Activated effector memory CD4-positive, alpha-beta T cell treated with Interleukin-2 at 50 U/mL for 16 hours (primary cell): Measurements from ENCODE around the gene KCNG2.

Experiments
- DNase-seq: peaks from one replicate; pipeline ENCODE4 v3.0.0-alpha.2; 2020

The KCNG2 gene

DNA sequence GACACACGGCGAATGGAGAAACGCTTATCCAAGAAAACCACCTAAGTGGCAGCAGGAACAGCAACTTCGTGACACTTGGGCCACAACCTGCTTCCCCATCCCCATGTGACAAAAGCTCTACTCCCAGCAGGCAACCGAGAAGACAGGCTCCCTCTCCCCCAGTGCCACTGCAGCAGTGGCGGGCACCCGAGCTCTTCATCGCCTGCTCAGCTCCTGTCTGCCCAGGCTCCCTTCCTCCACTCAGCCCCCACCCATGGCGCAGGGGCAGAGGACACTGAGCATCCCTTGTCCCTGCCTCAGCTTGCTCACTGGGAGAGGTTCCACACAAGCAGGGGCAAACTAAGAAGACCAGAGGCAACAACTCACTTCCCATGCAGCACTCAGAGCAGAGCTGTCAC is 130.8 kb downstream of the KCNG2 start:
- DNase-seq: no peak

DNA sequence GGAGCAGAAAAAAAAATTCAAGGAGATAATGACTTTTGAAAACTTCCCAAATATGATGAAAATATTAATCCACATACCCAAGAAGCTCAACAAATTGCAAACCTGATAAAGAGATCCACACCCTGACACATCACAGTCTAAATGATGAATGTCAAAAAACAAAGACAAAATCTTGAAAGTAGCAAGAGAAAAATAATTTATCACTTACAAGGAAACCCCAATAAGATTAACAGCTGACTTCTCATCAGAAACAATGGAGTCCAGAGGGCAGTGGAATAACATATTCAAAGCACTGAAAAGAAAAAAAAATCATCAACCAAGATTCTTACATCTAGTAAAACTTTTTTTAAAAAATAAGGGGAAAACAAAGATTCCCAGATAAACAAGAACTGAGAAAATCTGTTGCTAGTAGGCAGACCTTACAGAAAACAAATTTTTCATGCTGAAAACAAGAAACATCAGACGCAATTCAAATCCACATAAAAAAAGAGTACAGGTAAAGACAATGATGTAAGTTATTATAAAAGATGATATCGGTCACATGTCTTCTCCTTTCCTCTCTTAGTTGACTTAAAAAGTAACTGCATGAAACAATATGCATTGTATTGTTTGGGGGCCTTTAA is 132.4 kb downstream of the KCNG2 start:
- DNase-seq: no peak

DNA sequence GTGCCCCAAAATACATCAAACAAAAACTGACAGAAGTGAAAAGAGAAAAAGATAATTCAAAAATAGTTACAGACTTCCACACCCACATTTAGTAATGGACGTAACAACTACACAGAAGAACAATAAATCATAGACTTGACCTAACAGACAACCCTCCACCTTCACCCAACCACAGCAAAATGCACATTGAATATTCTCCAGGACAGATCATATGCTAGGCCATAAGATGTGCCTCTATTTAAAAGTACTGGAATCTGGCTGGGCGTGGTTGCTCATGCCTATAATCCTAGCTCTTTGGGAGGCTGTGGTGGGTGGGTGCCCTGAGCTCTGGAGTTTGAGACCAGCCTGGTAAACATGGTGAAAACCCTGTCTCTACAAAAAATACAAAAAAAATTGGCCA is 133.7 kb downstream of the KCNG2 start:
- no peak for DNase-seq

DNA sequence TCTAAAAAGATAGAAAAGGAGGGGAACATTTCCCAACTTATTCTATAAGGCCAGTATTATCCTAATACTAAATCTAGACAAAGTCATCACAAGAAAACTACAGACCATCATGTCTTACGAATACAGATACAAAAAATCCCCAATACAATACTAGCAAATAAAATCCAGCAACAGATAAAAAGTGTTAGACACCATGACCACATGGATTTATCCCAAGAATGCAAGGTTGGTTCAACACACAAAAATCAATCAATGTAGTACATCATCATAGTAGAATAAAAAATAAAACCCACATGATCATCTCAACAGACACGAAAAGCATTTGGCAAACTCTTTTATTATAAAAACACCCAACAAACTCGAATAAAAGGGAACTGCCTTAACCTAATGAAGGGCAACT is 135.2 kb downstream of the KCNG2 start:
- no peak for DNase-seq

DNA sequence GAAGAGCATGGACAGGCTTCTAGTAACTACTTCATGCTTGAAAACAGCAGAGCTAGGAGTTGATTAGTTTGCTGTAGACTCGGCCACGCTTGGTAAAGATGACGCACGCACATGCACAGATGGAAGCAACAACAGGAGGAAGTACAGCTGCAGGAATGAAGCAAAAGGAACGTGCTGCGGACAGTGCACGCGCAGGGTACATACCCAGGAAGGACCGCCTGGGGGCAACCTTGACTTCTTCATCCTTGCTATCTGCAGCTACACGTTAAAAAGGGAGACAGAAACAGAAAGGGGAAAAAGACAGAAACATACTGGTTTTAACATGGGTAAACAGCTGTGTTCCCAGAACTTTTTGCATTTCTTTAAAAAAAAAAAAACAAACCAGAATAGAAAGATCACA is 136.0 kb downstream of the KCNG2 start:
- no peak for DNase-seq

DNA sequence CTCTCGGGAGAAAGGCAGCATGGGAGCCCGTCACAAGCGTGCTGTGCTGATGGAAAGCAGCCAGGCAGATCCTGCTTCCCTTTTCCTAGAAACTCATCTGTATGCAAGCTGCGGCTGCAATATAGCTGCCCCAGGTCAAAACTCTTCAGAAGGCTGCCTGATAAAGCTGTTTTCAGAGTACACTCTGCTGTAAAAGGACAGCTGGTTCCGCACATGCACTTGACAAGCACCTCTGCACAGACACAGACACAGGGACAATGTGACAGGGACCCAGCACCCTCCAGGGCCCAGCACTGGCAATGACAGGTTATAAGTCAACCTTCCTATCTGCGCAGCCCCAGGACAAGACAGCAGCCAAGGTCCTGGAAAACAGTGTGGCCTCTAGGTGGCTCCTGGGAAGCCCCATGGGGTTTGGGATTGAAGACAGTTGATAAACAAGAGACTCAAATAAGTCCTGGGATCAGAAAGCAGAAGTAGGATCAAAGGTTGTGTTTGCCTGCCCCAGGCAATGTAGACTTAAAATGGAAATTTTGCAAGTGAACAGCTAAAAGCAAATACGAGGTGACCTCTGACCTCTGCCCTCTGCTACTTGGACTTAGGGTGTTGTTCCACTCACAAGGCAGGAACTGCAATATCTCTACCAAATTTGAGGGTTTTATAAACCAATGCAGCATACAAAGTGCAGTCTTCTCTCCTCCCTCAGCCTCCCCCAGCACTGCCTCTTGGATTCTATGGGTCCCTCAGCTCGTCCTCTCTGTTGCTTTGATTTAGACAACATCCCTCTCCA is 136.8 kb downstream of the KCNG2 start:
- DNase-seq: no peak

DNA sequence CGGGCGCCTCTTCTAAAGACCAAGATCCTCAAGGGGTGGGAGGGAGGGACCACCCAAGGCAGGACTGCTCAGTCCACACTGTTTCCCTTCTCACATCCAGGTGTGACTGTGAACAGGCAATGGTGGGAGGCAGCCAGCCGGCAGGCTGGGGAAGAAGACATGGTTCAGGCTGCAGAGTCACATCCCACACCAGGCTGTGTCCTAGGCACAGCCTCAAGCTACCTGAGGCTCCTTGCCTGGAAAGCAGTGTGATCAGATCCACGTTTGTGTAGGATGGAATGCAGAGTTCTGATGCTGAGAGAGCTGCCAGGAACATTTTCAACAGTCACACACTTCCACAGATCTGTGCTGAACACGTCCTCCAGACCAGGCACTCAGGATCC is 137.4 kb downstream of the KCNG2 start:
- DNase-seq: no peak

DNA sequence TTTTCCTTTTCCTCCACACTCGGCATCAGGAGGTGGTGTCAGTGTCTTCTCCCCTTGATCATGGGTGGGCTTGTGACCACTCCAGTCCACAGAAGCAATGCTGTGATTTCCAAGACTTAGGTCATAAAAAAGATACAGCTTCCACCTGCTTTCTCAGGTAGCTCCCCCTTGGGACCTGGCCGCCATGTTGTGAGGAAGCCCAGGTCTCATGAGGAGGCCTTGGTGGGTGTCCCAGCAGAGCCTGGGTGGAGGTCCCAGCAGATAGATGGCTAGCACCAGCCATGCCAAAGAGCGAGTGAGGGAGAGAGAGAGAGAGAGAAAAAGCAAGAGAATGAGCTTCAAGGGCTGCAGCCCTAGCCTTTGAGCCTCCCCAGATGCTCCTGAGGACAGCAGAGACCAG is 137.8 kb downstream of the KCNG2 start:
- DNase-seq: no peak

DNA sequence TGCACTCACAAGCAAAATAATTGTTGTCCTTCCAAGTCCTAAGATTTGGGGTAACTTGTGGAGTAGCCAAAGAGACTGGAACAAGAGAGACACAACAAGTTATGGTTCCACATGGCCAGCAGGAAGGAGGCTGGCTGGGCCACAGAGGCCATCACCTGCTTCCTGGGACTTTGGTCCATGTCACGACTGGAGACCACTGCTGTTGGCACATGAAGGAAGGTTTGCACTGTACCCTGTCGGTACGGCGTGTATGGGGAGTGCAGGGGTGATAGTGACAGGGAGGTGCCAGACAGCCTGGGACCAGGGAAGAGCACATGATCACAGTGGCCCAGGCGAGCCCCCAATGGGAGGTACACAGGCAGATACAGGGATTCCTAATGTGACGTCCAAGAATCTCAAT is 138.2 kb downstream of the KCNG2 start:
- DNase-seq: no peak

DNA sequence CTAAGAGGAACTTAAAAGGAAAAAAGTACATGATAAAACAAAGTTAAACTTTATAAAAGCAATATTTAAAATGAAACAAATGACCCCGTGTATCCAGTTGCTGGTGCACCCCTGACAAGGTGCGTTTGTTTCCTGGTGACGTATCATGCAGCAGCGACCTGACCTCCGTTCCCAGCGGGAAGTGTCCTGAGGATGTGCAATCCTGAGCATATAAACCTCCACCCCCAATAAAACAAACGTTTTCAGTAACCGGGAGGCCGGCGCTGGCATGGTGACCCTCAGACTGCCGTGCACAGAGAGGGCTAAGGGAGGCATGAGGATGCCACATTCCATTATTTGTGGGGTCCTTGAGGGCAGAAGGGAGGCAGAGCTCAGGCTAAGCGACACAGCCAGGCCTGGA is 138.9 kb downstream of the KCNG2 start:
- DNase-seq: no peak

DNA sequence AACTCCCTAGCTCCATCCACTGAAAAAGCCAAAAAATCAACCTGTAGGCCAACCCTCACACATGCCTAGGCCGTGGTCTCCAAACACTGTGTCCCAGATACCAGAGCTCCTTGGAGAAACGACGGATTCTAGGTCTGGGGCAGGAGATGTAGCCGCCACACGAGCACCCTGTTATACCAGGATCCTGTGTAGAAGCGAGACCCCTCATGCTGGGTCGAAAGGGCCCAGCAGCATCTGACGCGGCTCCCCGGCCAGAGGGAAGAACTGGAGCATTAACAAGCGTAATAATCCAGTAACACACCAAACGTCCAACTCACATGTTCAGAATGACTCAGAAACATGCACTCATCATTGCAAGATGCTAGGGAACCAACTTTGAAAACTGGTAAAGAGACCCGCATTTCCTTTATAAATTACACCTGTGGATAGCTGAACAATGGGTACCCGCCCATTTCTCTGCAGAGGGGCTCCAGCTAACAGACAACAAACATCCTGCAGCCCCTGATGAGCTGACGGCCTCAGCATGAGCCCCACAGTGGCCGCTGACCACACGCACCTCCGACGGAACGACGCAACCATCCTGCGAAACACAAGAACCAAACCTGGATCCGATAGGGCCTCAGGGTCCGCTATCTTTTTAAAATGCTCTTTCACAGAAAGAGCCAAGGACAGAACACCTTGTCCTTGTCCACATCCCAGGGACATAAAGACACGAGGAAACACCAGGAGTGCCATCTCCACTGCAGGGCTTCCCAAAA is 139.5 kb downstream of the KCNG2 start:
- no peak for DNase-seq

DNA sequence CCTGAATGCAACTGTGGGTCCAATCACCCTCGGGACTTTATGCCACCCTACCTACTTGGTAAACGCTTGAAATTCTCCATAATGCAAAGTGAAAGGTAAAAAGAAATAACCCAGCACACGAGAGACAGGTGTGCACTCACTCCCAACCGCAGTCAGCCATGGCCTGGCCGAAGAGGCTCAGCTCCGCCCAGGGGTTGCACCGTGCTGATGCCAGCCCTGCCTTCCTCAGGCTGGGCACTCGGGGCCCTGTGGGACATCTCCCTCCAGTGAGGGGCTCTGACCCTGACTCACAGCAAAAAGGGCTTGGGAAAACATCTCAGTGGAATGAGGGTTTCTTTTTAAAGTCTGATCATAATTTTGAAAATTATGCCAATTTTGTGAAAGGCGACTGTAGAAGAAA is 140.5 kb downstream of the KCNG2 start:
- DNase-seq: no peak

DNA sequence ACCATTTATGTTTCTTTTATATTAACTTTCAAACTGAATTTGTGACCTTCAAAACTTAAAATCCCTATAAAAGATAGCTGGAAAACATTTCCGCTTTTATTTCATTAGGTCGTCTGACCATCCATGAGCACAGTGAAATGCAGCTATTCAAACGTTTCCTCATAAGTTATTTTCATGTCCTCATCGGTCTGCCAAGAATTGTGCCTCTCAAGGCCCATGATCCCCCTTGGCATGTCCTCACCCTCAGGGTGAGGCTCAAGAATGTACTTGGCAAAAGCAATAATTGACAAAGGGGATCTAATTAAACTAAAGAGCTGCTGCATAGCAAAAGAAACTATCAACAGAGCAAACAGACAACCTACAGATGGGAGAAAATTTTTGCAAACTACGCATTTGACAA is 141.4 kb downstream of the KCNG2 start:
- no peak for DNase-seq

DNA sequence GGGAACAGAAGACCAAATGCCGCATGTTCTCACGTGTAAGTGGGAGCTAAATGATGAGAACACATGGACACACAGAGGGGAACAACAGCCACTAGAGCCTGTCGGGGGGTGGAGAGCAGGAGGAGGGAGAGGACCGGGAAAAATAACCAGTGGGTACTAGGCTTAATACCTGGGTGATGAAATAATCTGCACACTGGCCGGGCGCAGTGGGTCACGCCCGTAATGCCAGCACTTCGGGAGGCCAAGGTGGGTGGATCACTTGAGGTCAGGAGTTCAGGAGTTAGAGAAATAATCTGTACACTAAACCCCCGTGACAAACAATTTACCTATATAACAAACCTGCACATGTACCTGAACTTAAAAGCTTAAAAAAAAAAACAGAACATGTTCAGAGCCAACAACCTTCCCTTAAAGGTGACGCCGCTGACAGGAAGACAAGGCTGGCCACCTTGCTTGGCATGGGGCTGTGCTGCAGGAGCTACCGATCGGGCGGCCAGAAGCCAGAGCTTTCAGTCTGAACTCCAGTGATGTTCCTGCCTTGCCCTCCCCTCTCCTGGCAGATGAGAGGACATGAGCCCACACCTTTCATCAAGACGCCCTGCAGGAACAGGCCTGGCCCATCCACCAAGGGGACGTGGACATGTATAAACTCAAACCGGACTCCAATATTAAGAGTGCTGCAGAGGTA is 142.5 kb downstream of the KCNG2 start:
- no peak for DNase-seq

DNA sequence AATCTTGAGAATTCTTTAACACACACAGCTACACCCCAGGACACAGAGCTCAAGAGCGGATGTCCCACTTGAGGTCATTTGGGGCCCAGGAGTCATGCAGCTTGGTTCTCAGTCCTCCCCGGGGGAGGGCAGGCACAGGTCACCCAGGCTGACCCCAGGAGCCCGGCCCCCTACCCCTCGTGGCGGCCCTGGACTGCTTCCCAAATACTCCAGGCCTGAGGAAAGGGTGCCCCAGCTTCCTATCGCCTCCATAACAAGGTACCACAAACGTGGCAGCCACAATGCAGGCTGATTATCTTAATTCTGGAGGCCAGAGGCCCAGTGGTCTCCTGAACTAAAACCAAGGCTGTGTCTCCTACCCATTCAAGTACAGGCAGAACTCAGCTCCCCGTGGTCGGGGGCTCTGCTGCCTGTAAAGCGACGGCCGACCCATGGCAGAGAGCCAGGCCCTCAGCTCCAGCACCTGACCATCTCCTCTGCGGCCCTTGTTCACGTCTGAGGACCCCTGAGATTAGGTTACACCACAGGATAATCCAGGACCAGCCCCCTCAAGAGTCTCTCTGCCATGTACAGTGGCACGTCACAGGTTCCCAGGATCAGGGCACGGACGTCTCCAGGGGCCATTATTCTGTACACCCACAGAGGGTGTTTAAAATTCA is 143.2 kb downstream of the KCNG2 start:
- no peak for DNase-seq

DNA sequence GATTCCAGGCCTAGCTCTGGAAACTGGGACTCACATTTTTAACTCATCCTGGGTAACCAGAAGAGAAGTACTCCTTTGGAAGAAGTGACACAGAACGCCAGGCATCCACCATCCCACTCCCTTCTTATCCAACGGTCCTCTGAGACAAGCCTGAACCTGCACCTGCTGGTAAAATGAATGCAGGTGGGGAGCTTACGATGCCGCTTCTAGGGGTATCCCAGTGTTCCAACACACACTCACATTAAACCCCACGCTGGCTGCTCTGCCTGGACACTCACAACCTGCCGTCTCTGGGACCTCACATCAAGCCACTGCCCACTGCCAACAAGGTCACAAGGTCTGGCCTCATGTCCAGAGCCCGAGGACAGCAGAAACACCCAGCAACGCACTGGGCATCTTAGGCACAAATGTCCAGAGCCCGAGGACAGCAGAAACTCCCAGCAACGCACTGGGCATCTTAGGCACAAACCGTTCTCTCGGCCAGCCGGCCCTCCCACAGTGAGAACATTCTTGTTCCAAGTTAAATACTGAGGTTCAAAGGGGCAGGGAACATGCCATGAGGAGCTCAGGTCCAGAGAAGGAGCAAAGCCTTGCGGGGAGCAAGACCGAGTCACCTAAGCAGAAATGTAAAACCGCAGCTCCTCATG is 143.9 kb downstream of the KCNG2 start:
- DNase-seq: no peak

DNA sequence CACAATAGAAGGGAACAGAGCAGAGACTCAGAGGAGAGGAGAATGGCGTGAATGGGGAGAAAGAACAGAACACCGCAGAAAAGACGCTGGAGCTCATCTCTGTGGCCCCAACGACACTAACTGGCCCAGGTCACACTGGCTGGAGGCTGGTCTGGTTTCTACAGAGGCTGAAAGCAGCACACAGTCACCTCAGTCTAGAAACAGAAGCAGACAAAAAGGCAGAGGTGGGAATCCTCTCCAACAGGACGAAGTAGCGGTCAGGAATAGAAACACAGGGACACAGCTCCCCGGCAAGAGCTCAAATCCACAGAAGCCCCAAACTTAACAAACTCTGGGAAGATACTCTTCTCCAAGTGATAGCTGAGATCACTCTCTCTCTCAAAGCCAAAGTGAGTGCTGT is 144.5 kb downstream of the KCNG2 start:
- DNase-seq: no peak

DNA sequence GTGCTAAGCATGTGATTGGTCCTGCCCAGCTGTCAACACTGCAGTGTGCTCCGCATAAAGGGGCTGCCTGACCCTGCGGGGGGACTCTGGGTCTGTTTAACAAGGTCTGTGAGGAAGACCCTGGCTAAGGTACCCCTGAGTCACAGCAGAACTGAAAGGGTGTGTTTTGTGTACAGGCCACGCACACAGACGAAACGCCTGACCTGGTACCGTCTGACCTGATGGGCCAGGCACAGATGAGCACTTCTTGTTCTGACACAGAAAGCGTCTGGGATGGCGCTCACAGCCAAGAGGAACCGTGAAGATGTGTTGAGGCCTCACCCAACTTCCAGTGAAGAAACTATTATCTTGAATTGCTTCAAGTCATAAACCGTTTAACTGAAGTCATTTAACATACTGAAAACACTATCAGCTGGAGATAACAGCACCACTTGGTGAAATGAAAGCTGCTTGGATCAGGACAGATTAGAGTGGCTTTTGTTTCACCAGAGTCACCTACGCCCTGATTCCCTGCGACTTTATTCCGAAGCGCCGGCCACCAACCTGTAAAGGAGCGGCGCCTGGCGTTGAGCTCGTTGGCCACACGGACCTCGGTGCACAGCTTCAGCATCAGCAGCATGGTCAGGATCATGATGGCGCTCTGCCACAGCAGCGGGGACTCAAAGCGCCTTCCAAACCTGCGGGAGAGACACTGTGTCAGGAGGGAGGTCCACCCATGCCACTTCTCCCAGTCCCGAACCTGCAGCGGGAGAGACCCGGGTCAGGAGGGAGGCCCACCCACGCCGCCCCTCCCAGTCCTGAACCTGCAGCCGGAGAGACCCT is 145.3 kb downstream of the KCNG2 start:
- no peak for DNase-seq

DNA sequence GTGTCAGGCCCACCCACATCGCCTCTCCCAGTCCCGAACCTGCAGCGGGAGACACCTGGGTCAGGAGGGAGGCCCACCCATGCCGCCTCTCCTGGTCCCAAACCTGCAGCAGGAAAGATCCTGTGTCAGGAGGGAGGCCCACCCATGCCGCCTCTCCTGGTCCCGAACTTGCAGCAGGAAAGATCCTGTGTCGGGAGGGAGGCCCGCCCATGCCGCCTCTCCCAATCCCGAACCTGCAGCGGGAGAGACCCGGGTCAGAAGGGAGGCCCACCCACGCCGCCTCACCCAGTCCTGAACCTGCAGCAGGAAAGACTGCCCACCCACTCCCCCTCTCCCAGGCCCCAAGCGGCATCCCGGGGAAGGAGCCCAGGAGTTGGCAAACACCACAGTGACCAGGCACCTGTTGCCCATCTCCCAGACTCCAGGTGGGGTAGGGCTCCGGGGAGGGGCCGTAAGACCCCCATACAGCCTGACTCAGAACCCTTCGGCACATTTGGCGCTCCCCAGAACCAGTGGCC is 145.9 kb downstream of the KCNG2 start:
- DNase-seq: no peak

DNA sequence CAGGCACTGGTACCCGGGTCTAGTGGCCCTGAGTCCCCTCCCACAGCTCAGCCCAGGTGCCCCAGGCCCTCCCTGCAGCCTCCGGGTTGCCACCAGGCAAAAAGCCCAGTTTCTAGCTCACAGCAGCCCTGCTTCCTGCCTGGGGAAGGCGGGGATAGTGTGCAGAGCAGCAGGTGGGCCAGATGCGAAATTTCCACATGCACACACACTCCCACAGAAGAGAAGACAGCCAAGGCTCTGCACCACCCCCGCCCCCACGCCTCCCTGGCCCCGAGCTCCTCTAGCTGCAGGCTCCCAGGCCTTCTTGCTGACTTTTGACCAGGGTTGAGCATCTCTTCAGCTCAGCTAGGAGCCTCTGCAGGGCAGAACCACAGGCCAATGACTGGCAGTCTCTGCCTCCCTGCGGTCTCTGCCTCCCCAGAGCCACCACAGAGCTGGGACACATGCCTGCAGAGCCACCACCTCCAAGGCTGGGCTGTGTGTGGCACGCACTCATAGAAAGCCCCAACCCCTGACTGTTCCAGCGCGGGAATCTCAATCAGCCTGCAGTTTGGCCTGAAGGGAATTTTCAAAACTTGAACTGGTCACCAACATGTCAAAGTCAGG is 146.5 kb downstream of the KCNG2 start:
- no peak for DNase-seq

DNA sequence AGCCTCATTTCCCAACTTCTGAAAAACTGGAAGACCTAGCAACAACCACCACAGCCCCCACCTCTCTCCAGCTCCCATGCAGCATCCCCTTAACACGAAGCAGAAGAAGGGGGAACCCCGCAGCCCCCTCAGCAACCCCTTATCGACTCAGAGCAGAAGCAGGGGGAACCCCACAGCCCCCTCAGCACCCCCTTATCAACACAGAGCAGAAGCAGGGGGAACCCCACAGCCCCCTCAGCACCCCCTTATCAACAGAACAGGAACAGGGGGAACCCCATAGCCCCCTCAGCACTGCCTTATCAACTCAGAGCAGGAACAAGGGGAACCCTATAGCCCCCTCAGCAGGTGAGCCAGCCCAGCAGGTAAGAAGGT is 147.0 kb downstream of the KCNG2 start:
- no peak for DNase-seq
